Astrocyte of the cerebellum (primary cell): ENCODE data around the gene FGFBP3.

Experiments
- DNase-seq: peaks from one replicate; pipeline ENCODE4 v3.0.0-alpha.2; 2011; ENCODE audit warnings: low read depth
- H3K4me3 ChIP-seq: 2 replicates; pipeline ENCODE4 v1.5.1; 2011; ENCODE audit warnings: mild to moderate bottlenecking, low read depth, low read length, moderate library complexity
- in situ Hi-C: cut with HindIII; loops from 2 replicates; pipeline ENCODE4 v1.10.0; 2017; ENCODE audit warnings: low sequenced_read_pairs
- TF ChIP-seq, protein P1 (sequence below): IDR thresholded peaks from 2 replicates; pipeline ENCODE4 v1.5.1; 2012; ENCODE audit warnings: low read length, low read depth, moderate library complexity, mild to moderate bottlenecking; ENCODE audit errors: missing control alignments

The FGFBP3 gene

DNA sequence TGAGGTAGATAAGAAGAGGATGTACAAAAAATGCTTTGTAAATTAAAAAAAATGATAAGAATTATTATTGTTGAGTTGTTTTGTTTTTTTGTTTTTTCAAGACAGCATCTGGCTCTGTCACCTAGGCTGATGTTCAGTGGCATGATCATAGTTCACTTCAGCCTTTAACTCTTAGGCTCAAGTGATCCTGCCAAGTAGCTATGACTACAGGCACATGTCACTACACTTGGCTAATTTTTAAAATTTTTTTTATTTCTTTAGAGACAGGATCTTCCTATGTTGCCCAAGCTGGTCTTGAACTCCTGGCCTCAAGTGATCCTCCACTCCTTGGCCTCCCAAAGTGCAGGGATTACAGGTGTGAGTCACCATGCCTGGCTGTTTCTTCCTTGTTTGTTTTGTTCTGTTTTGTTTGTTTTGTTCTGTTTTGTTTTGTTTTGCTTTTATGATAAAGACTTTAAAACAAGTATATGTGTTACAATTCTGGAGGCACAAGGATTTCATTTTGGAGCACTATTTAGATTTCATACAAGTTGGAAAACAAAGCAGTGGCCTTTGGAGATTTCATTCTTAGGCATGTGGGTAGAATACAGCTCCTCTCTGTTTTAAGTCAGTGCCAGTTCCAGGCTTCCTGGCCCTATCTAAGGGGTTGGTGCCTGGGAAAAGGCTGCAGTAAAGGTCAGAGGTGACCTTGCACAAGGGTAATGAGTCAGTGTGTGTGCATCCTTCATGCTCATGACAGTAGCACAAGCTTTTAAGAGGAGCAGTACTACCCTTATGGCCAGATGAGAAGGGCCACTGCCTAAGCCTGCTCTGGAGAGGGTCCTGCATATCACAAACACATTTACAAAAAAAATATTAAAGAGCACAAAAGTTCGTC lies 17.9 kb downstream of the FGFBP3 start:
- TF ChIP-seq, protein P1, sequence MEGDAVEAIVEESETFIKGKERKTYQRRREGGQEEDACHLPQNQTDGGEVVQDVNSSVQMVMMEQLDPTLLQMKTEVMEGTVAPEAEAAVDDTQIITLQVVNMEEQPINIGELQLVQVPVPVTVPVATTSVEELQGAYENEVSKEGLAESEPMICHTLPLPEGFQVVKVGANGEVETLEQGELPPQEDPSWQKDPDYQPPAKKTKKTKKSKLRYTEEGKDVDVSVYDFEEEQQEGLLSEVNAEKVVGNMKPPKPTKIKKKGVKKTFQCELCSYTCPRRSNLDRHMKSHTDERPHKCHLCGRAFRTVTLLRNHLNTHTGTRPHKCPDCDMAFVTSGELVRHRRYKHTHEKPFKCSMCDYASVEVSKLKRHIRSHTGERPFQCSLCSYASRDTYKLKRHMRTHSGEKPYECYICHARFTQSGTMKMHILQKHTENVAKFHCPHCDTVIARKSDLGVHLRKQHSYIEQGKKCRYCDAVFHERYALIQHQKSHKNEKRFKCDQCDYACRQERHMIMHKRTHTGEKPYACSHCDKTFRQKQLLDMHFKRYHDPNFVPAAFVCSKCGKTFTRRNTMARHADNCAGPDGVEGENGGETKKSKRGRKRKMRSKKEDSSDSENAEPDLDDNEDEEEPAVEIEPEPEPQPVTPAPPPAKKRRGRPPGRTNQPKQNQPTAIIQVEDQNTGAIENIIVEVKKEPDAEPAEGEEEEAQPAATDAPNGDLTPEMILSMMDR: no peak
- DNase-seq: no peak
- H3K4me3 ChIP-seq: no peak overlapping the region
- in situ Hi-C loops: no loop called here

DNA sequence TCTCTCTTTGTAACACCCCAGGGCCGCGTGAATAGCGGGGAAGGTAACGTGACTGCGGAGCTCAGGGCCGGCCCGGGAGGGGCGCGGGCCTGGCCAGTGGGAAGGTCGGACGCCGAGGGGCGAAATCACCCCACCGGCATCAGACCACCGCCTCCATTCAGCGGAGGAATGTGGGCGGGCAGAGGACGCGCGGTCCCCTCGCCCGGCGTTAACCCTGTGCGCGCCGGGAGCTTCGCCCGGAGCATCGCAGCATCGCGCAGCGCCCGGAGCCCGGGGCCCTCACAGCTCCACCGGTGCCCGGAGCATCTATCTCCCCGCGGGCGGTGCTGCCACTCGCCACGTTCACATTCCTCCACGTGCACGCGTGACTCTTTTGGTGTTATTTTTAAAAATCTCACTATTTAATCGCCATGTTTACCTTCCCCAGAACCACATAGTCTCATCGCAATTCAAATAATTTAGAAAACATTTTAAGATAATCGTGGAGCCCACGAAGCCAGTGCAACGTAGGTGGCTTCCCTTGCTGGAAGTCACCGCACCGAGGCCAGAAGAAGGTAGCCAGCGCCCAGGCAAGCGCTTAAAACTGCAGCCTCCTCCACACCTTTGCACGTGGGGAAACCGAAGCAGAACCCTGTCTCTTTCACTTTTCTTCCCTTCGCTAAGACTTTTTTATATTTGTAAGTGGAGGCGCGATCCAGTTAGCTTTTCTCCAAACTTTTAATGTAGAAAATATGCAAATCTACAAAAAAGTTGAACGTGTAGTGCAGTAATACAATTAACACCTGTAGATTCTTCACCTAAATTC lies 21.8 kb downstream of the FGFBP3 start:
- in situ Hi-C loops: no loop called here
- DNase-seq: no peak

DNA sequence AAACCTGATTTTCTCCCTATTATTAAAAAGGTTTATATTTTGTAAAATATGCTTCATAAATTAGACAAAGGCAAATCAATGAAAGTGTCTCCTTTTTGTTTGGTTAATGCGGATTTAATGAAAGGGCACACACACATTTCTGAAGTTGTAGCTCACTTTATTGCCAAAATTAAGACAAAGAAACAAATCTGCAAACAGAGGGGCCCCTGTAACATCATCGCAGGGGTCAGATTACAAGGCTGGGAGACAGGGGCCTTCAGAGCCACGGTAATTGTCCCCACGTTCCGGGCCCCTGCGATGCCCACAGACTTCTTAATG lies 22.4 kb downstream of the FGFBP3 start:
- in situ Hi-C loops: no loop called here
- peak overlapping the region; percentile 42 for H3K4me3 ChIP-seq
- no peak for DNase-seq
- TF ChIP-seq, protein P1: no peak

More for the DNA sequence above, 21.8 kb downstream of the FGFBP3 start:
- peak overlapping the region; percentile 42 for H3K4me3 ChIP-seq
- TF ChIP-seq, protein P1: no peak

DNA sequence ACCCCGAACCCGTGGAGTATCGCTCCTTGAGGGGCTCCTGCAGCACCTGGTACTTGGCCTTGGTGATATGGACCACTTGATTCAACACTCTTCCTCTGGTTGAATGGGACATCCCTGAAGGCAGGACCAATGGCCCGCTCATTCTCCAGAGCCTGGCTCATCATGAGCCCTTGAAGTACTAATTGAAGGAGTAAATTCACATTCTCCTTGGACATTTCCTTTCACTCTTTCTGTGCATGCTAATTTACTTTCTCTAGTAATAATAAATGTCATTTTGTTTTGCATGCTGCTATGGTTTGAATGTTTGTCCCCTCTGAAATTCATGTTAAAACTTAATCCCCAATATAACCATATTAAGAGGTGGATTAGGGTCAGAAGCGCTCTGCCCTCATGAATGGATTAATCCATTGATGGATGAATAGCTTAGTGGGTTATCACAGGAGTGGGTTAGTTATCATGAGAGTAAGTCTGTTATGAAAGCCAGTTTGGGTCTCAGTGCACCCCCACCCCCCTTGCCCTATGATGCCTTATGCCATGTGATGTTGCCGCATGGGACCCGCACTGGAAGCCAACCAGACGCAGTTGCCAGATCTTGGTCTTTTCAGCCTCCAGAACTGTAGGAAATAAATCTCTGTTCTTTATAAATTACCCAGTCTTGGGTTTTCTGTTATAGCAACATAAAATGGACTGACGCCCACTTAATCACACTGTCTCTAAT lies 23.8 kb downstream of the FGFBP3 start:
- no peak for DNase-seq
- TF ChIP-seq, protein P1: no peak
- in situ Hi-C loops: no loop called here
- no peak overlapping the region for H3K4me3 ChIP-seq

DNA sequence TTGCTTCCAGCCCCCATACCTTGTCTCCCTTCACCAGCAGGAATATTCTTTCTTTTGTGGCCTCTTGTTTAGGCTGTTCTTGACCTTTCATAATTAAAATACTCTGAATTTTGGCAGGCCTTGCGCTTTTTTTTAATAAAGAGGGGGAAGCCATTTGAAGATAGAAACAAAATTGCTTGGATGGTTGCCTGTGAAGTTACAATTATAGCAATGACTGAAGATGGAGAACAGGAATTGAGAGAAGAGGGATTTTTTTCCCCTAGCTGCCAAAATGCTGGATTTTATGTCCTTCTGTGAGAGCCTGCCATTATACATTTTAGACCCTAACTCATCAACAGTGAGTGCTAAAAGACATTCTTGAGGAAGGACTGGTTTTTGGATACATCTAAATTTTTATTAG lies 24.8 kb downstream of the FGFBP3 start:
- in situ Hi-C loops: no loop called here

More for the DNA sequence above, 24.8 kb downstream of the FGFBP3 start:
- H3K4me3 ChIP-seq: no peak overlapping the region
- TF ChIP-seq, protein P1: no peak
- DNase-seq: no peak
